ENCODE measurements around the gene NAALADL2. TPM values are rescaled to one million over a fixed set of nuclear protein-coding genes. Genes with fewer than 3 reads are reported as not detected.

NAALADL2 gene
- total RNA-seq, 1 donor from 2014 or later: 9.9 TPM

DNA sequence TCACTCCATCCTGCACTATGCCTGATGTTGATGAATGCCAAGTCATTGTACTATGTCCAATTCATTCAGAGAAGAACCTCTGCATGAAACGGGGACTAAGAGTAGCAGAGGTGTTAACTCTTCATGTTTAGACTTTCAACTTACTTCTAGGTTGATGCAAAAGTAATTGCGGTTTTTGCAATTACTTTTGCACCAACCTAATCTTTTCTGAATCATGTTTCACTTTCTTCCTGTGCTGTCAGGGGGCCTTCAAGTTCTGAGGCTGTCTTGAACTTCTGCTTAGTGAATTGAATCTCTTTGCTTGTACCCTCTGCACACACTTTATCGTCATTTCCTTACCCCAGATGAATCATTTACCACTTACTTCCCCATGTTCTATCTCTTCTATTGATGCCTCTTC lies 636.2 kb downstream of the NAALADL2 start:
- TF ChIP-seq, protein P1, sequence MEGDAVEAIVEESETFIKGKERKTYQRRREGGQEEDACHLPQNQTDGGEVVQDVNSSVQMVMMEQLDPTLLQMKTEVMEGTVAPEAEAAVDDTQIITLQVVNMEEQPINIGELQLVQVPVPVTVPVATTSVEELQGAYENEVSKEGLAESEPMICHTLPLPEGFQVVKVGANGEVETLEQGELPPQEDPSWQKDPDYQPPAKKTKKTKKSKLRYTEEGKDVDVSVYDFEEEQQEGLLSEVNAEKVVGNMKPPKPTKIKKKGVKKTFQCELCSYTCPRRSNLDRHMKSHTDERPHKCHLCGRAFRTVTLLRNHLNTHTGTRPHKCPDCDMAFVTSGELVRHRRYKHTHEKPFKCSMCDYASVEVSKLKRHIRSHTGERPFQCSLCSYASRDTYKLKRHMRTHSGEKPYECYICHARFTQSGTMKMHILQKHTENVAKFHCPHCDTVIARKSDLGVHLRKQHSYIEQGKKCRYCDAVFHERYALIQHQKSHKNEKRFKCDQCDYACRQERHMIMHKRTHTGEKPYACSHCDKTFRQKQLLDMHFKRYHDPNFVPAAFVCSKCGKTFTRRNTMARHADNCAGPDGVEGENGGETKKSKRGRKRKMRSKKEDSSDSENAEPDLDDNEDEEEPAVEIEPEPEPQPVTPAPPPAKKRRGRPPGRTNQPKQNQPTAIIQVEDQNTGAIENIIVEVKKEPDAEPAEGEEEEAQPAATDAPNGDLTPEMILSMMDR (conservative IDR thresholded peaks at IDR 0.05): no peak
- Mint-ChIP-seq H3K27me3 (no peaks in the 10 kb centered on the region), H3K36me3 (no peaks in the 10 kb centered on the region), H3K27ac (no peak overlapping the region), H3K4me3 (no peak overlapping the region), H3K9me3 (no peaks in the 10 kb centered on the region), H3K4me1 (ENCODE audit: unreplicated experiment) (peaks cover 7% of the 10 kb centered on the region)
- no peak for DNase-seq (ENCODE audit: extremely low spot score, unreplicated experiment)

DNA sequence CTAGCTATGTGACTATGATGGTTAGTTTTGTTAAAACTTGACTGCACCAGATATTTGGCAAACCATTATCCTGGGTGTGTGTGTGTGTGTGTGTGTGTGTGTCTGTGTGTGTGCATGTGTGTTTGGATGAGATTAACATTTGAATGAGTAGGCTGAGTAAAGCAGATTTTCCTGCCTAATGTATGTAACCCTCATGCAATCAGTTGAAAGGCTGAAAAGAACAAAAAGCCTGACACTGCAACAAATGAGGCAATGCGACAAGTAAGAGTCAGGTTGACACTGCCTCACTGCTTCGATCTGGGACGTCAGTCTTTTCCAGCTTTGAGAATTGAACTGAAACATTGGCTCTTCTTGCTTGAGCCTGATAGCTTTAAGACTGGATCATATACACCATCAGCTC lies 643.0 kb downstream of the NAALADL2 start:
- peaks cover 4% of the 10 kb centered on the region for H3K4me1 Mint-ChIP-seq (ENCODE audit: unreplicated experiment)
- no peak overlapping the region for H3K27ac Mint-ChIP-seq
- TF ChIP-seq, protein P1 (conservative IDR thresholded peaks at IDR 0.05): no peak
- H3K4me3 Mint-ChIP-seq: no peak overlapping the region
- H3K9me3 Mint-ChIP-seq: peaks cover 19% of the 10 kb centered on the region
- no peaks in the 10 kb centered on the region for H3K36me3 Mint-ChIP-seq
- H3K27me3 Mint-ChIP-seq: no peaks in the 10 kb centered on the region
- no peak for DNase-seq (ENCODE audit: extremely low spot score, unreplicated experiment)

DNA sequence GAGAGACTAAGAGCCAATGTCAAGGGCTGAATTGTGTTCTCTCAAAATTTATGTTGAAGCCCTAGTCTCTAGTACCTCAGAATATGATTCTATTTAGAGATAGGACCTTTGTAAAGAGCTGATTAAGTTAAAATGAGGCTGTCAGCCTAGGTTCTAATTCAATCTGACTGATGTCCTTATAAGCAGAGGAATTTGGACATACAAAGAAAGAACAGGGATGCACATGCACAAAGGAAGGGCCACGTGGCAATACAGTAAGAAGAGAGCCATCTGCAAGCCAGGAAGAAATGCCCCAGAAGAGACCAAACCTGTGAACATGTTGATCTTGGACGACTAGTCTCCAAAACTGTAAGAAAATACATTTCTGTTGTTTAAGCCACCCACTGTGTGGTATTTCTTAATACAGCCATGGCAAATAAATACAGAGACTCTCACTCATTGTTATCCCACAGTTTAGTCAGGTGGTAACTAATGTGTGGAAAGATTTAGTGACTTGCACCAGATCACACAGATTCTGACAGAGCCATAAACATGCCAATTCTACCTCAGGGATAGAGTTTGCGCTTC lies 652.2 kb downstream of the NAALADL2 start:
- H3K27me3 Mint-ChIP-seq: no peaks in the 10 kb centered on the region
- peaks cover 19% of the 10 kb centered on the region for H3K9me3 Mint-ChIP-seq
- TF ChIP-seq, protein P1 (conservative IDR thresholded peaks at IDR 0.05): no peak
- no peak overlapping the region for H3K4me3 Mint-ChIP-seq
- no peak overlapping the region for H3K27ac Mint-ChIP-seq
- H3K36me3 Mint-ChIP-seq: peaks cover 12% of the 10 kb centered on the region
- no peak for DNase-seq (ENCODE audit: extremely low spot score, unreplicated experiment)
- H3K4me1 Mint-ChIP-seq (ENCODE audit: unreplicated experiment): peaks cover 12% of the 10 kb centered on the region

- no peak overlapping the region for H3K4me3 Mint-ChIP-seq
- peaks cover 18% of the 10 kb centered on the region for H3K9me3 Mint-ChIP-seq
- no peaks in the 10 kb centered on the region for H3K27me3 Mint-ChIP-seq
- H3K4me1 Mint-ChIP-seq (ENCODE audit: unreplicated experiment): peaks cover 12% of the 10 kb centered on the region
- peaks cover 11% of the 10 kb centered on the region for H3K36me3 Mint-ChIP-seq
- DNase-seq (ENCODE audit: extremely low spot score, unreplicated experiment): no peak
- H3K27ac Mint-ChIP-seq: no peak overlapping the region
- TF ChIP-seq, protein P1 (conservative IDR thresholded peaks at IDR 0.05): no peak
Measured at GRCh38 chr3:175512700-175513099, 653.6 kb downstream of the NAALADL2 start.

DNA sequence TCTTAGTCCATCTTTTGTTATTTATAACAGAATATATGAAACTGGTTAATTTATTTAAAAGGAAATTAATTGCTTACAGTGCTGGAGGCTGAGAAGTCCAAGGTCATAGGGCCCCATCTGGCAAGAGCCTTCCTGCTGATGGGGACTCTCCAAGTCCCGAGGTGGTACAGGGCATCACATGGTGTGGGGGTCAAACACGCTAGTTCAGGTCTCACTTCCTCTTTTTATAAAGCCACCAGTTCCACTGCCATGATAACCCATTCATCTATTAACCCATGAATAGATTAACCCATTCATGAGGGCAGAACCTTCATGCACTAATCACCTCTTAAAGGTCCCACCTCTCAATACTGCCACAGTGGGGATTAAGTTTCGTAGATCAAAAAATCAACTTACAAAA lies 659.3 kb downstream of the NAALADL2 start:
- peaks cover 4% of the 10 kb centered on the region for H3K4me1 Mint-ChIP-seq (ENCODE audit: unreplicated experiment)
- DNase-seq (ENCODE audit: extremely low spot score, unreplicated experiment): no peak
- no peak overlapping the region for H3K27ac Mint-ChIP-seq
- H3K36me3 Mint-ChIP-seq: no peaks in the 10 kb centered on the region
- H3K4me3 Mint-ChIP-seq: no peak overlapping the region
- TF ChIP-seq, protein P1 (conservative IDR thresholded peaks at IDR 0.05): no peak
- H3K9me3 Mint-ChIP-seq: peaks cover 9% of the 10 kb centered on the region
- H3K27me3 Mint-ChIP-seq: no peaks in the 10 kb centered on the region

- peaks cover 9% of the 10 kb centered on the region for H3K9me3 Mint-ChIP-seq
- H3K4me3 Mint-ChIP-seq: no peak overlapping the region
- H3K4me1 Mint-ChIP-seq (ENCODE audit: unreplicated experiment): peaks cover 2% of the 10 kb centered on the region
- no peaks in the 10 kb centered on the region for H3K36me3 Mint-ChIP-seq
- TF ChIP-seq, protein P1 (conservative IDR thresholded peaks at IDR 0.05): no peak
- no peak for DNase-seq (ENCODE audit: extremely low spot score, unreplicated experiment)
- H3K27me3 Mint-ChIP-seq: no peaks in the 10 kb centered on the region
- H3K27ac Mint-ChIP-seq: no peak overlapping the region
Measured at GRCh38 chr3:175521406-175521805, 662.3 kb downstream of the NAALADL2 start.

All from type B pancreatic cell (in vitro differentiated cells).